Measurements from ENCODE around the gene ADAMTS1.
"Not testable (repeated sequence)": the region's sequence is repeated elsewhere in the genome, so short reads cannot be mapped to it uniquely, and the experiment has no call there.

Gene ADAMTS1

DNA sequence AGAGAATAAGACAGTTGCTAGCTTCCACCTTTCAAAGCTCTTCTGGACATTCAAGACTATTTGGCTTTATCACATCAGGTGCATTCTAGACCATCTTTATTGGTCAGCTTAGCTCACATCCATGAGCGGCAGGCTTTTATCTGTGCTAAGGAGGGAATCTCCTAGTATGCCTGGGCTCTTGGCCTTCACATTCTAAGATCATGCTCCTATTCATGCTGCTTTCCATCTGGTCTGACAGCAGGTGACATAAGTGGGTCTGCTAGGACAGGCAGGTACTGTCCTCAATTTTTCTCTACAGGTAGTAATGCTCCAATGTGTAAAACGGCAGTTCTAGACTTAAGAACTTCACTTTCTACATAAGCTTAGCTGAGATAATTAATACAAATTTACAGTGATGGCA, 39.2 kb upstream of the ADAMTS1 start:
- peaks cover 77% of the 10 kb centered on the region for H3K27me3 ChIP-seq (ENCODE audit: insufficient read depth, low read depth, severe bottlenecking)

GRCh38 chr21:26883768-26884167, 38.6 kb upstream of the ADAMTS1 start:
- Histone ChIP-seq H3K27ac (no peak overlapping the region), H3K4me3 (ENCODE audit: low read depth, low read length) (no peak overlapping the region), H3K36me3 (no peaks in the 10 kb centered on the region), H3K9me3 (ENCODE audit: severe bottlenecking) (no peaks in the 10 kb centered on the region), H3K27me3 (ENCODE audit: insufficient read depth, low read depth, severe bottlenecking) (peaks cover 77% of the 10 kb centered on the region)
- DNase-seq: no peak
- TF ChIP-seq CTCF (IDR thresholded peaks at IDR 0.05; ENCODE audit: low read depth, low read length): no peak

More for the DNA sequence above, 39.2 kb upstream of the ADAMTS1 start:
- Histone ChIP-seq H3K4me3 (ENCODE audit: low read depth, low read length) (no peak overlapping the region), H3K36me3 (no peaks in the 10 kb centered on the region), H3K9me3 (ENCODE audit: severe bottlenecking) (no peaks in the 10 kb centered on the region), H3K27ac (no peak overlapping the region)
- no peak for DNase-seq
- TF ChIP-seq CTCF (IDR thresholded peaks at IDR 0.05; ENCODE audit: low read depth, low read length): no peak

DNA sequence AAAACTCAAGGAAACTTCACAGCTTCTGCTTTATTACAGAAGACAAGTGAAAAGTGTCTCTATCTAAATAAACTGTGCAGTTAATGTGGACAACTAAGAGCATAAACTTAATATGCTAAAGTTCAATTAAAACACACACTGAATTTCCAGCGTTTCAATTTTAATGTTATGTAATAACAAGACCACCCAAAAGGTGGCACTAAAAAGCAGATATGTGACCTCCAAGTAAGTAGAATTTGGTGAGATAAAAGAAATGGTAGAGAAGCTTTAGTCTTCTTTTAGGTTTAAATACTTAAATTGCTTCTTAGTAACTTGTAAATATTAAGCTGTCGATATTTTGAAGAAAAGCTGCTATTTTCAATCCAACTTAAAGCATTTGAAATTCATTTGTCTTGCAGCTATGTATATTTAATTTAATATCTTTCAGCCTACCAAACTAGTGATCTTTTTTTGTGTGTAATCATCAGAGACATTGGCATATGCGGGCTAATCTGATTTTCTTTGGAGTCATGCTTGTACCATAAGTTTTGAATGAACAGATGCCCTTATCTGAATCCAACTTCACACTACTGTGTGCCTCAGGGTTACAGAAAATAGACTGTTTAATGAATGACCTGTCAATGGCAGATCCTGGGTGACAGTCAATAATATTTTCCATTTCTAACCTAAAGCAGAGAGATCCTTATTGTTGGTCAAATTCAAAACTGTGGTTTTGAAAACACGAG, 36.5 kb upstream of the ADAMTS1 start:
- no peak for DNase-seq
- no peak overlapping the region for H3K4me3 ChIP-seq (ENCODE audit: low read depth, low read length)
- H3K27me3 ChIP-seq (ENCODE audit: insufficient read depth, low read depth, severe bottlenecking): peaks cover 66% of the 10 kb centered on the region

GRCh38 chr21:26877018-26877417, 31.8 kb upstream of the ADAMTS1 start:
- Histone ChIP-seq H3K4me3 (ENCODE audit: low read depth, low read length) (no peak overlapping the region), H3K27me3 (ENCODE audit: insufficient read depth, low read depth, severe bottlenecking) (peaks cover 62% of the 10 kb centered on the region), H3K27ac (no peak overlapping the region), H3K9me3 (ENCODE audit: severe bottlenecking) (no peaks in the 10 kb centered on the region), H3K36me3 (no peaks in the 10 kb centered on the region)
- TF ChIP-seq CTCF (IDR thresholded peaks at IDR 0.05; ENCODE audit: low read depth, low read length): no peak
- DNase-seq: no peak

More for the DNA sequence above, 36.5 kb upstream of the ADAMTS1 start:
- no peak overlapping the region for H3K27ac ChIP-seq
- no peak for TF ChIP-seq CTCF (IDR thresholded peaks at IDR 0.05; ENCODE audit: low read depth, low read length)
- H3K36me3 ChIP-seq: no peaks in the 10 kb centered on the region
- no peaks in the 10 kb centered on the region for H3K9me3 ChIP-seq (ENCODE audit: severe bottlenecking)

GRCh38 chr21:26874347-26874746, 29.1 kb upstream of the ADAMTS1 start:
- DNase-seq: no peak
- Histone ChIP-seq H3K36me3 (no peaks in the 10 kb centered on the region), H3K27ac (no peak overlapping the region), H3K9me3 (ENCODE audit: severe bottlenecking) (no peaks in the 10 kb centered on the region), H3K27me3 (ENCODE audit: insufficient read depth, low read depth, severe bottlenecking) (peaks cover 75% of the 10 kb centered on the region), H3K4me3 (ENCODE audit: low read depth, low read length) (no peak overlapping the region)
- TF ChIP-seq CTCF (IDR thresholded peaks at IDR 0.05; ENCODE audit: low read depth, low read length): no peak

DNA sequence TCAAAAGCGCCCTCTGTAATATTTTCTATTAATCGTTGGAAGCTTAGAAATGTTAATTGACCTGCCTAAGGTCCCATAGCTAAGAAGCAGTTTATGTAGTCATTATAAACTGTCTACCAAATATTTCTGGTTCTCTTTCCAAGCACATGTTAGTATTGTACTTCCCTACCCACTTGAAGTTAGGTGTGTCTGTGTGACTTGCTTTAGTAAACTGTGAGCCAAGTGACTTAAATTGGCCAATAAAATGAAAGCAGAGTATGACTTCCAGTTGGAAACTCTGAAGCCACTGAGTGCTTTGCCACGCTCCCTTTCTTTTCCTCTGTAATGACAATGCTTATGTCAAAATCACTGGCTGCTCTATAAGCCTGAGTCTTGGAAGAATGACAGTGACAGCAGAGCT, 20.6 kb upstream of the ADAMTS1 start:
- H3K27me3 ChIP-seq (ENCODE audit: insufficient read depth, low read depth, severe bottlenecking): peaks cover 88% of the 10 kb centered on the region
- H3K27ac ChIP-seq: no peak overlapping the region
- no peaks in the 10 kb centered on the region for H3K9me3 ChIP-seq (ENCODE audit: severe bottlenecking)
- DNase-seq: no peak
- H3K36me3 ChIP-seq: no peaks in the 10 kb centered on the region
- H3K4me3 ChIP-seq (ENCODE audit: low read depth, low read length): no peak overlapping the region
- no peak for TF ChIP-seq CTCF (IDR thresholded peaks at IDR 0.05; ENCODE audit: low read depth, low read length)

- H3K4me3 ChIP-seq (ENCODE audit: low read depth, low read length); H3K36me3 ChIP-seq; DNase-seq; H3K9me3 ChIP-seq (ENCODE audit: severe bottlenecking); H3K27ac ChIP-seq: not testable (repeated sequence)
- H3K27me3 ChIP-seq (ENCODE audit: insufficient read depth, low read depth, severe bottlenecking): peaks cover 66% of the 10 kb centered on the region
Measured at GRCh38 chr21:26856871-26857350, 11.7 kb upstream of the ADAMTS1 start.

DNA sequence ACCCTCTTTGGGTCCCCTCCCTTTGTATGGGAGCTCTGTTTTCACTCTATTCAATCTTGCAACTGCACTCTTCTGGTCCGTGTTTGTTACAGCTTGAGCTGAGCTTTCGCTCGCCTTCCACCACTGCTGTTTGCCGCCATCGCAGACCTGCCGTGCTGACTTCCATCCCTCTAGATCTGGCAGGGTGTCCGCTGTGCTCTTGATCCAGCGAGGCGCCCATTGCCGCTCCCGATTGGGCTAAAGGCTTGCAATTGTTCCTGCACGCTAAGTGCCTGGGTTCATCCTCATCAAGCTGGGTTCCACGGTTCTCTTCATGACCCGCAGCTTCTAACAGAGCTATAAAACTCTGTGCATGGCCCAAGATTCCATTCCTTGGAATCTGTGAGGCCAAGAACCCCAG, 9.5 kb upstream of the ADAMTS1 start:
- H3K27ac ChIP-seq; H3K9me3 ChIP-seq (ENCODE audit: severe bottlenecking); DNase-seq; H3K36me3 ChIP-seq; H3K4me3 ChIP-seq (ENCODE audit: low read depth, low read length): not testable (repeated sequence)
- H3K27me3 ChIP-seq (ENCODE audit: insufficient read depth, low read depth, severe bottlenecking): peaks cover 67% of the 10 kb centered on the region
